Measurements from ENCODE around the gene TUFT1.

The TUFT1 gene

GRCh38 chr1:151501474-151501873, 38.6 kb upstream of the TUFT1 start:
- DNase-seq (ENCODE audit: low read depth, low spot score): no peak
- Histone ChIP-seq H3K4me3 (no peak overlapping the region), H3K9ac (ENCODE audit: insufficient read length) (no peak overlapping the region), H3K36me3 (ENCODE audit: insufficient read depth, low read length) (no peaks in the 10 kb centered on the region), H3K9me3 (ENCODE audit: low read depth, low read length) (no peaks in the 10 kb centered on the region), H3K27ac (no peak overlapping the region)
- TF ChIP-seq POLR2AphosphoS5 (IDR thresholded peaks at IDR 0.05; ENCODE audit: borderline replicate concordance, low read depth, low read length): no peak
- no peak for TF ChIP-seq FOXP2 (optimal IDR thresholded peaks at IDR 0.05; ENCODE audit: control extremely low read depth, extremely low read length, insufficient read depth)
- TF ChIP-seq EZH2 (IDR thresholded peaks at IDR 0.05): no peak

- DNase-seq (ENCODE audit: low read depth, low spot score): no peak
Measured at GRCh38 chr1:151502035-151502700, 37.9 kb upstream of the TUFT1 start.

GRCh38 chr1:151502859-151503780, 37.0 kb upstream of the TUFT1 start:
- no peak for TF ChIP-seq EZH2 (IDR thresholded peaks at IDR 0.05)
- TF ChIP-seq FOXP2 (optimal IDR thresholded peaks at IDR 0.05; ENCODE audit: control extremely low read depth, extremely low read length, insufficient read depth): no peak
- no peak for TF ChIP-seq POLR2AphosphoS5 (IDR thresholded peaks at IDR 0.05; ENCODE audit: borderline replicate concordance, low read depth, low read length)
- Histone ChIP-seq H3K9ac (ENCODE audit: insufficient read length) (no peak overlapping the region), H3K36me3 (ENCODE audit: insufficient read depth, low read length) (no peaks in the 10 kb centered on the region), H3K27ac (no peak overlapping the region), H3K9me3 (ENCODE audit: low read depth, low read length) (no peaks in the 10 kb centered on the region), H3K4me3 (no peak overlapping the region)
- DNase-seq (ENCODE audit: low read depth, low spot score): no peak

More at GRCh38 chr1:151502035-151502700, 37.9 kb upstream of the TUFT1 start:
- Histone ChIP-seq H3K4me3 (no peak overlapping the region), H3K27ac (no peak overlapping the region), H3K9me3 (ENCODE audit: low read depth, low read length) (no peaks in the 10 kb centered on the region), H3K9ac (ENCODE audit: insufficient read length) (no peak overlapping the region), H3K36me3 (ENCODE audit: insufficient read depth, low read length) (no peaks in the 10 kb centered on the region)
- no peak for TF ChIP-seq EZH2 (IDR thresholded peaks at IDR 0.05)
- no peak for TF ChIP-seq POLR2AphosphoS5 (IDR thresholded peaks at IDR 0.05; ENCODE audit: borderline replicate concordance, low read depth, low read length)
- no peak for TF ChIP-seq FOXP2 (optimal IDR thresholded peaks at IDR 0.05; ENCODE audit: control extremely low read depth, extremely low read length, insufficient read depth)

- Histone ChIP-seq H3K9me3 (ENCODE audit: low read depth, low read length) (no peaks in the 10 kb centered on the region), H3K4me3 (no peak overlapping the region), H3K27ac (no peak overlapping the region), H3K9ac (ENCODE audit: insufficient read length) (no peak overlapping the region), H3K36me3 (ENCODE audit: insufficient read depth, low read length) (no peaks in the 10 kb centered on the region)
- DNase-seq (ENCODE audit: low read depth, low spot score): no peak
- TF ChIP-seq FOXP2 (optimal IDR thresholded peaks at IDR 0.05; ENCODE audit: control extremely low read depth, extremely low read length, insufficient read depth) (no peak), POLR2AphosphoS5 (IDR thresholded peaks at IDR 0.05; ENCODE audit: borderline replicate concordance, low read depth, low read length) (no peak), EZH2 (IDR thresholded peaks at IDR 0.05) (no peak)
Measured at GRCh38 chr1:151504252-151504651, 35.9 kb upstream of the TUFT1 start.

GRCh38 chr1:151504759-151505158, 35.4 kb upstream of the TUFT1 start:
- no peak for TF ChIP-seq EZH2 (IDR thresholded peaks at IDR 0.05)
- no peak for TF ChIP-seq POLR2AphosphoS5 (IDR thresholded peaks at IDR 0.05; ENCODE audit: borderline replicate concordance, low read depth, low read length)
- TF ChIP-seq FOXP2 (optimal IDR thresholded peaks at IDR 0.05; ENCODE audit: control extremely low read depth, extremely low read length, insufficient read depth): no peak
- Histone ChIP-seq H3K9ac (ENCODE audit: insufficient read length) (no peak overlapping the region), H3K36me3 (ENCODE audit: insufficient read depth, low read length) (no peaks in the 10 kb centered on the region), H3K9me3 (ENCODE audit: low read depth, low read length) (no peaks in the 10 kb centered on the region), H3K4me3 (no peak overlapping the region), H3K27ac (no peak overlapping the region)
- DNase-seq (ENCODE audit: low read depth, low spot score): no peak

- DNase-seq (ENCODE audit: low read depth, low spot score): no peak
- H3K9ac ChIP-seq (ENCODE audit: insufficient read length): no peak overlapping the region
- no peaks in the 10 kb centered on the region for H3K9me3 ChIP-seq (ENCODE audit: low read depth, low read length)
- no peak overlapping the region for H3K27ac ChIP-seq
- H3K36me3 ChIP-seq (ENCODE audit: insufficient read depth, low read length): no peaks in the 10 kb centered on the region
- no peak overlapping the region for H3K4me3 ChIP-seq
- no peak for TF ChIP-seq FOXP2 (optimal IDR thresholded peaks at IDR 0.05; ENCODE audit: control extremely low read depth, extremely low read length, insufficient read depth)
- no peak for TF ChIP-seq POLR2AphosphoS5 (IDR thresholded peaks at IDR 0.05; ENCODE audit: borderline replicate concordance, low read depth, low read length)
- TF ChIP-seq EZH2 (IDR thresholded peaks at IDR 0.05): no peak
Measured at GRCh38 chr1:151508833-151509232, 31.3 kb upstream of the TUFT1 start.

GRCh38 chr1:151509350-151510019, 30.6 kb upstream of the TUFT1 start:
- Histone ChIP-seq H3K36me3 (ENCODE audit: insufficient read depth, low read length) (no peaks in the 10 kb centered on the region), H3K9me3 (ENCODE audit: low read depth, low read length) (no peaks in the 10 kb centered on the region), H3K4me3 (no peak overlapping the region), H3K9ac (ENCODE audit: insufficient read length) (no peak overlapping the region), H3K27ac (no peak overlapping the region)
- no peak for TF ChIP-seq FOXP2 (optimal IDR thresholded peaks at IDR 0.05; ENCODE audit: control extremely low read depth, extremely low read length, insufficient read depth)
- no peak for TF ChIP-seq EZH2 (IDR thresholded peaks at IDR 0.05)
- no peak for TF ChIP-seq POLR2AphosphoS5 (IDR thresholded peaks at IDR 0.05; ENCODE audit: borderline replicate concordance, low read depth, low read length)
- DNase-seq (ENCODE audit: low read depth, low spot score): no peak

GRCh38 chr1:151510020-151510405, 30.1 kb upstream of the TUFT1 start:
- no peak overlapping the region; the same call in 1 of the 2 replicates for H3K4me3 ChIP-seq

More at GRCh38 chr1:151510020-151510405, 30.1 kb upstream of the TUFT1 start:
- H3K9me3 ChIP-seq (ENCODE audit: low read depth, low read length): no peaks in the 10 kb centered on the region
- no peak for DNase-seq (ENCODE audit: low read depth, low spot score)
- no peak for TF ChIP-seq POLR2AphosphoS5 (IDR thresholded peaks at IDR 0.05; ENCODE audit: borderline replicate concordance, low read depth, low read length)
- no peak for TF ChIP-seq FOXP2 (optimal IDR thresholded peaks at IDR 0.05; ENCODE audit: control extremely low read depth, extremely low read length, insufficient read depth)
- no peak for TF ChIP-seq EZH2 (IDR thresholded peaks at IDR 0.05)
- H3K36me3 ChIP-seq (ENCODE audit: insufficient read depth, low read length): no peaks in the 10 kb centered on the region
- H3K9ac ChIP-seq (ENCODE audit: insufficient read length): no peak overlapping the region
- H3K27ac ChIP-seq: no peak overlapping the region
